Ectodermal cell (in vitro differentiated cells): Measurements from ENCODE around the gene KIF19.

Experiments
- H3K27ac ChIP-seq: 2 replicates; pipeline ENCODE4 v1.7.0; 2013; ENCODE audit warnings: mild to moderate bottlenecking, low read depth, low read length; ENCODE audit not compliant: insufficient read depth, poor library complexity, severe bottlenecking
- H3K27me3 ChIP-seq: 2 replicates; pipeline ENCODE4 v1.7.0; 2013; ENCODE audit warnings: mild to moderate bottlenecking, low read length; ENCODE audit not compliant: insufficient read depth, control insufficient read depth, poor library complexity, severe bottlenecking
- H3K36me3 ChIP-seq: one replicate; pipeline ENCODE4 v1.7.0; 2013; ENCODE audit warnings: low read length; ENCODE audit not compliant: control insufficient read depth, insufficient read depth
- H3K4me1 ChIP-seq: one replicate; pipeline ENCODE4 v1.7.0; 2013; ENCODE audit warnings: low read length; ENCODE audit not compliant: control insufficient read depth, insufficient read depth
- H3K4me3 ChIP-seq: 2 replicates; pipeline ENCODE4 v1.7.0; 2013; ENCODE audit warnings: low read depth, low read length, control low read depth; ENCODE audit not compliant: insufficient read depth
- H3K9me3 ChIP-seq: 2 replicates; pipeline ENCODE4 v1.7.0; 2013; ENCODE audit warnings: mild to moderate bottlenecking, low read length, moderate library complexity; ENCODE audit not compliant: control insufficient read depth
- WGBS, 2 experiments: methylation state at CpG; one replicate each; pipeline ENCODE4 v1.1.7; 2013; ENCODE audit warnings: missing lambda C conversion rate in 2 of 2; 5-methylcytosine and 5-hydroxymethylcytosine counted together

KIF19 gene

GRCh38 chr17:74326506-74326905, 480 bp downstream of the KIF19 start:
- WGBS, 2 experiments: 25 to 27% methylated on average over 10 of the region's 10 CpGs
- H3K27me3 ChIP-seq: peaks cover 49% of the 10 kb centered on the region
- peak overlapping the region; percentile 26 for H3K4me3 ChIP-seq
- no peaks in the 10 kb centered on the region for H3K9me3 ChIP-seq
- H3K27ac ChIP-seq: no peak overlapping the region
- no peaks in the 10 kb centered on the region for H3K36me3 ChIP-seq
- H3K4me1 ChIP-seq: peaks cover 16% of the 10 kb centered on the region

DNA sequence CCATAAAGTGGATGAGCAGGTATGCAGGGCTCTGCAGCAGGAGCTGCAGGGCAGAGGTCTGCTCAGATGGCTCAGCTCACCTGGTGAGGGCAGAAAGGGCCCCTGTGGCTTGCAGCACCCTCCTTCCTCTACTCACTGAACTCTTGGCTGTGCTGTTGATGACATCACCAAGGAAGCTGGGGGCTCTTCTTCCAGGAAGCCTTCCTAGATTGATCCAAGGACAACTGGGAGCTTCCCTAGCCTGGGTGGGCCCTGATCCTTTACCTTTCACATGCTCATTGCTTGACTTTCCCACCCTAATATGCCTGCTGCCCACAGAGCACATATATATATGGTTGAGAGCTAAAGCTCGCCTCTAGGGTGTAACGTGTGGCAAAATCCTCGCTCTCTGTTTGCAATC, 2.5 kb downstream of the KIF19 start:
- Histone ChIP-seq H3K27ac (no peak overlapping the region), H3K4me3 (no peak overlapping the region), H3K4me1 (peaks cover 27% of the 10 kb centered on the region), H3K36me3 (no peaks in the 10 kb centered on the region), H3K9me3 (no peaks in the 10 kb centered on the region), H3K27me3 (peaks cover 41% of the 10 kb centered on the region)
- WGBS, 2 experiments: 93 to 96% methylated on average over 3 of the region's 3 CpGs

GRCh38 chr17:74329378-74329777, 3.4 kb downstream of the KIF19 start:
- H3K4me3 ChIP-seq: no peak overlapping the region
- H3K4me1 ChIP-seq: peaks cover 27% of the 10 kb centered on the region
- H3K27ac ChIP-seq: no peak overlapping the region
- peaks cover 38% of the 10 kb centered on the region for H3K27me3 ChIP-seq
- no peaks in the 10 kb centered on the region for H3K9me3 ChIP-seq
- WGBS, 2 experiments: 92 to 94% methylated on average over 3 of the region's 3 CpGs
- H3K36me3 ChIP-seq: no peaks in the 10 kb centered on the region

GRCh38 chr17:74330446-74330845, 4.4 kb downstream of the KIF19 start:
- Histone ChIP-seq H3K9me3 (no peaks in the 10 kb centered on the region), H3K27me3 (peaks cover 28% of the 10 kb centered on the region), H3K4me3 (no peak overlapping the region), H3K36me3 (no peaks in the 10 kb centered on the region), H3K4me1 (peaks cover 26% of the 10 kb centered on the region), H3K27ac (no peak overlapping the region)
- WGBS, 2 experiments: 84 to 86% methylated on average over 8 of the region's 8 CpGs

DNA sequence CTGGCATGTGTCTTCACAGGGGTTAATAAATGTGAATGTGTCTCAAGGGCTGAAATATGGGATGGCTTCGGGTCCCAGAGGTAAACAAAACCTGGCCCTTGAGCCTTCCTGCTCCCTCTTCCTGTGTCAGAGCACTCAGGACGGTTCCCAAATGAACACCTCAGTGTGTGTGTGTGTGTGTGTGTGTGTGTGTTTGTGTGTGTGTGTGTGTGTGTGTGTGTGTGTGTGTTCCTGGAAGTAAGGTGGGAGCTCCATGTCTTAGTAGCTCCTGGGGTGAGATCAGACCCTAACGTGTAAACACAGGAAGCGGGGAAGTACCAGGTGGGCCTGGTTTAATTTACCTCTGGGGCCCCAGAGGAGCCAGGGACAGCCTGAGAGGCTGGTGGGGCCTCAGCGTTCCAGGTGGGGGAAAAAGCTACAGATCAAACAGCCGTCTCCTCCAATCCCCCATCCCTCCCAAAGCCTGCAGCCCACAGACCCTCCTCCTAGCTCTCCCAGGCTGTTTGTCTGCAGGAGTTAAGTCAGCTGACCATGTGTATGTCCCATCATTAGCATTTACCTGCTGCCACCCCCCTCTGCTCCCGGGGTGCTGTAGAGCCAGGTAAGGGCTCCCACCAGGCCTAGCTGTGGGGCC, 6.1 kb downstream of the KIF19 start:
- H3K27ac ChIP-seq: no peak overlapping the region
- H3K36me3 ChIP-seq: no peaks in the 10 kb centered on the region
- no peak overlapping the region for H3K4me3 ChIP-seq
- 71 to 74% methylated on average over 7 of the region's 7 CpGs for WGBS, 2 experiments
- H3K4me1 ChIP-seq: peaks cover 12% of the 10 kb centered on the region
- H3K9me3 ChIP-seq: no peaks in the 10 kb centered on the region
- H3K27me3 ChIP-seq: peaks cover 11% of the 10 kb centered on the region

- Histone ChIP-seq H3K9me3 (no peaks in the 10 kb centered on the region), H3K4me1 (peaks cover 11% of the 10 kb centered on the region), H3K27ac (no peak overlapping the region), H3K27me3 (peaks cover 6% of the 10 kb centered on the region), H3K36me3 (no peaks in the 10 kb centered on the region), H3K4me3 (no peak overlapping the region)
- 50 to 59% methylated on average over 10 to 11 of the region's 11 CpGs for WGBS, 2 experiments
Measured at GRCh38 chr17:74332763-74333283, 6.8 kb downstream of the KIF19 start.

DNA sequence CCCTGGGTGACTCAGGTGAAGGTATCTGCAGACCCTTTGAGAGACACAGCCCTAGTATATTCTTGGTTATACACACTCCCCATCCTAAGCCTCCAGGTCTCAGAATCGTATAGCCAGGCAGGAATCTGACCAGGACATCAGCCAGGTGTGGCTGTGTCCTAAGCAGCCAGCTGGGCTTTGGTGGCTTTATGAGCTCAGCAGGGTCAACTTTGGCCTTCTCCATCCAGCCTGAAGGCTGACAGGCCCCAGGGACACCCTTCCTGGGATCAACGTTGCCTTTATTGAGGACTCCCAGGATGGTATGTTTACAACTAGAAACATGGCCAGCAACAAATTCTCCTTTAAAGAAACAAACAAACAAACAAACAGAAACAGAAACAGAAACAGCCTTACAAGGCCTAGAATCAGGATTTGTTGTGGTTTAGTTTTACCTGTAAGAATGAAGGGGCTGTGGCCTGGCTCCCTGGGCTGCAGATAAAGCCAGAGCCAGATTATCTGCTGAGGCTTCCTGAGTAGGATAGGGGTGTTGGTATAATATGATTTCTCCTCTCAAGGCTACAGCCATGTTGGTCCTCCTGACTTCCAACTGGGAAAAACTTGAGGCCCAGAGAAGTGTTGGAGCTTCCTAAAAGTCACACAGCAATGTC, 8.5 kb downstream of the KIF19 start:
- 82 to 87% methylated on average over 2 of the region's 2 CpGs for WGBS, 2 experiments

GRCh38 chr17:74335529-74336062, 9.6 kb downstream of the KIF19 start:
- Histone ChIP-seq H3K27me3 (no peaks in the 10 kb centered on the region), H3K36me3 (no peaks in the 10 kb centered on the region), H3K9me3 (no peaks in the 10 kb centered on the region), H3K27ac (no peak overlapping the region), H3K4me1 (peaks cover 17% of the 10 kb centered on the region), H3K4me3 (no peak overlapping the region)
- 62 to 65% methylated on average over 5 of the region's 5 CpGs for WGBS, 2 experiments

More for the DNA sequence above, 8.5 kb downstream of the KIF19 start:
- Histone ChIP-seq H3K27me3 (no peaks in the 10 kb centered on the region), H3K27ac (no peak overlapping the region), H3K36me3 (no peaks in the 10 kb centered on the region), H3K4me1 (peaks cover 11% of the 10 kb centered on the region), H3K9me3 (no peaks in the 10 kb centered on the region), H3K4me3 (no peak overlapping the region)

DNA sequence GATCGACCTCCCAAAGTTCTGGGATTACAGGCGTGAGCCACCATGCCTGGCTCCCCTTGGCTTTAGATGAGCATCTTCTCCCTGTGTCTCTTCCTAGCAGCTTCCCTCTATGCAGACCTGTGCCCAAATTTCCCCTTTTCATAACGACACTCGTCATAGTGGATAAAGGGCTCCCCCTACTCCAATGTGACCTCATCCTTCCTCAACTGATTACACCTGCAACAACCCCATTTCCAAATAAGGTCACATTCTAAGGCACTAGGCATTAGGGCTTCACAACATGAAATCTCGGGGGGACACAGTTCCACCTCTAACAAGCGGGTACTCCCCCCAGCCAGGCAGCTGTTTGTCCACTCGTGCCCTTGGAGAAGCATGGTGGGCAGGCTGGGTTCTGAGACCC, 10.3 kb downstream of the KIF19 start:
- H3K27ac ChIP-seq: no peak overlapping the region
- no peaks in the 10 kb centered on the region for H3K9me3 ChIP-seq
- H3K4me1 ChIP-seq: peaks cover 17% of the 10 kb centered on the region
- no peak overlapping the region for H3K4me3 ChIP-seq
- WGBS, 2 experiments: 89% methylated on average over 7 of the region's 7 CpGs
- no peaks in the 10 kb centered on the region for H3K36me3 ChIP-seq
- H3K27me3 ChIP-seq: no peaks in the 10 kb centered on the region

DNA sequence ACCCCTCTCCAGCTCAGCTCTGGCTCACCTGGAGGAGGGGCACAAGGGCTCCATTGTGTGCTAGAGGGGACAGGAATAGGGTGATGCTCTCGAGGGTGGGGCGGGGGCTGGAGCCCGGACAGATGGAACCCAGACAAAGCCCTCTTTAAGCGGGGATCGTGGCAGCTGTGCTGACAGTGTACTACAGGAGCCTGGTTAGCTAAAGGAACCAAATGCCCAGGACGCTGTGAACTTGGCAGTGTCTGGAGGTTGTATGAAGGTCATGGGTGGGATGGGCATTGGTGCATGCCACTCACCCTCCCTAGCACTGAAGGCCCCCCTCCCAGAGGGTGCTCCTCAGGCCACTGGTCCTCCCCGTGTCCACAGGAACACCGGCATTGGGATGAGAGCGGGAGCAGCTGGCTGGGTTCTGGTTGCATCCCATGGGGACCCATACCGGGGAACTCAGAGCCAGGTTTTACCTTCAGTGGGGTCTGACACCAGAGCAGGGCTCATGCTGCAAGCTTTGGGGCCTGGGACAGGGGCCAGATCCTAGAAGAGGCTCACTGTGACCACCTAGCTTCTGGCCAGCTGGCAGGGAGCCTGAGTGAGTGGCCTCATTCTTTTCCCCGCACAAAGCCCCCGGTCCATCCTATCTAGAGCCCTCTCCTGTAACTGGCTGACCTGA, 11.9 kb downstream of the KIF19 start:
- H3K4me3 ChIP-seq: no peak overlapping the region
- WGBS, 2 experiments: 89 to 91% methylated on average over 12 of the region's 12 CpGs

More for the DNA sequence above, 11.9 kb downstream of the KIF19 start:
- H3K36me3 ChIP-seq: no peaks in the 10 kb centered on the region
- no peaks in the 10 kb centered on the region for H3K9me3 ChIP-seq
- no peaks in the 10 kb centered on the region for H3K27me3 ChIP-seq
- no peak overlapping the region for H3K27ac ChIP-seq
- H3K4me1 ChIP-seq: peaks cover 7% of the 10 kb centered on the region
